ENCODE data around the gene ANO1. TPM values are rescaled to one million over a fixed set of nuclear protein-coding genes. Genes with fewer than 3 reads are reported as not detected.

ANO1 gene
- total RNA-seq, 3 donors from 2014 or later = 3.7 to 95.0 (median 53.7) TPM

DNA sequence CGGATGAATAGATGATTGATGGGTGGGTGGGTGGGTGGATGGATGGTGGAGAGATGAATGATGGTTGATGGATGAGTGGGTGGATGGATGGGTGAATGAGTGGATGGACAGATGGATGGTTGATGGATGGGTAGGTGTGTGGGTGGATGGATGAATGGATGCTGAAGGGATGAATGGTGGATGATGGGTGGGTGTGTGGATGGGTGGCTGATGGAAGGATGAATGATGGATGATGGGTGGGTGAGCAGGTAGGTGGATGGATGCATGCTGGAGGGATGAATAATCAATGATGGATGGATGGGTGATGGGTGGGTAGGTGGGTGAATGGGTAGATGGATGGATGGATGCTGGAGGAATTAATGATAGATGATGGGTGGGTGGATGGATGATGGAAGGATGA lies 40.5 kb downstream of the ANO1 start:
- Histone ChIP-seq H3K9me3 (no peaks in the 10 kb centered on the region), H3K4me3 (no peak overlapping the region), H3K4me1 (peaks cover 0 to 2% of the 10 kb centered on the region in 2 donors), H3K36me3 (no peaks in the 10 kb centered on the region), H3K27ac (peak overlapping the region; percentile 81 to 87), H3K27me3 (no peaks in the 10 kb centered on the region)
- no peak for DNase-seq (ENCODE audit: low spot score in 2 of 2)
- intact Hi-C loops (cut with DNase I; ENCODE audit: low total_unique reads) = no loop called here
- TF ChIP-seq POLR2AphosphoS5 (IDR thresholded peaks at IDR 0.05) = no peak
- TF ChIP-seq, protein P1, sequence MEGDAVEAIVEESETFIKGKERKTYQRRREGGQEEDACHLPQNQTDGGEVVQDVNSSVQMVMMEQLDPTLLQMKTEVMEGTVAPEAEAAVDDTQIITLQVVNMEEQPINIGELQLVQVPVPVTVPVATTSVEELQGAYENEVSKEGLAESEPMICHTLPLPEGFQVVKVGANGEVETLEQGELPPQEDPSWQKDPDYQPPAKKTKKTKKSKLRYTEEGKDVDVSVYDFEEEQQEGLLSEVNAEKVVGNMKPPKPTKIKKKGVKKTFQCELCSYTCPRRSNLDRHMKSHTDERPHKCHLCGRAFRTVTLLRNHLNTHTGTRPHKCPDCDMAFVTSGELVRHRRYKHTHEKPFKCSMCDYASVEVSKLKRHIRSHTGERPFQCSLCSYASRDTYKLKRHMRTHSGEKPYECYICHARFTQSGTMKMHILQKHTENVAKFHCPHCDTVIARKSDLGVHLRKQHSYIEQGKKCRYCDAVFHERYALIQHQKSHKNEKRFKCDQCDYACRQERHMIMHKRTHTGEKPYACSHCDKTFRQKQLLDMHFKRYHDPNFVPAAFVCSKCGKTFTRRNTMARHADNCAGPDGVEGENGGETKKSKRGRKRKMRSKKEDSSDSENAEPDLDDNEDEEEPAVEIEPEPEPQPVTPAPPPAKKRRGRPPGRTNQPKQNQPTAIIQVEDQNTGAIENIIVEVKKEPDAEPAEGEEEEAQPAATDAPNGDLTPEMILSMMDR (IDR thresholded peaks at IDR 0.05) = no peak
- TF ChIP-seq POLR2A (IDR thresholded peaks at IDR 0.05) = no peak

DNA sequence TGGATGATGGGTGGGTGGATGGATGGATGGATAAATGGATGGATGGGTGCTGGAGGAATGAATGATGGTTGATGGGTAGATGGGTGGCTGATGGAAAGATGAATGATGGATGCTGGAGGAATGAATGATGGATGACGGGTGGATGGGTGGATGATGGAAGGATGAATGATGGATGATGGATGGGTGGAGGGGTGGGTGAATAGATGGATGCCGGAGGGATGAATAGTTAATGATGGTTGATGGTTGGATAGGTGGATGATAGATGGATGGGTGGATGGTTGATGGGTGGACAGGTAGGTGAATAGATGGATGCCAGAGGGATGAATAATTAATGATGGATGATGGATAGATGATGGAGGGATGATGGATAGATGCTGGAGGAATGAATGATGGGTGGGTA lies 41.4 kb downstream of the ANO1 start:
- no peaks in the 10 kb centered on the region for H3K36me3 ChIP-seq
- no peak for DNase-seq (ENCODE audit: low spot score in 2 of 2)
- intact Hi-C loops (cut with DNase I; ENCODE audit: low total_unique reads) = no loop called here
- TF ChIP-seq POLR2AphosphoS5 (IDR thresholded peaks at IDR 0.05) = no peak
- TF ChIP-seq POLR2A (IDR thresholded peaks at IDR 0.05) = no peak
- TF ChIP-seq, protein P1 (IDR thresholded peaks at IDR 0.05) = no peak
- H3K9me3 ChIP-seq = no peaks in the 10 kb centered on the region
- peak overlapping the region; percentile 81 to 87 for H3K27ac ChIP-seq
- no peaks in the 10 kb centered on the region for H3K27me3 ChIP-seq
- H3K4me1 ChIP-seq = peaks cover 0 to 2% of the 10 kb centered on the region in 2 donors
- H3K4me3 ChIP-seq = no peak overlapping the region

DNA sequence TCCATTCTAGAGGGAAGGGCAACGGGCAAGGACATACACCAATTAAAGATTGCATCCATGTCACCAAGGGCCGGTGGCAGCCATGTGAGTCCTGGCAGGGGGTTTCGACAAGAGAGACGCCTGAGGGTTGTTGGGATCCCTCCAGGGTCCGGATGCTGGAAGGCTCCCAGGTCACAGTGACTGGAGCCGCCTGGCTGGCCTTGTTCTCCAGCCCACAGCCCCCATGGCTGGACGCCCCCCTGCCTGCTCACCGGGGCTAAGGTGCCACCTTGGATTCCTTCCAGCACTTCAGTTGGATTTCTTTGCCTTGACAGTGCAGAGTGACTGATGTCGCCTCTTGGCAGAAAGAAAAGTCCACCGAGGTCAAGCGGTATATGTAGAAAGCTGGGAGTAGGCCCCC lies 42.6 kb downstream of the ANO1 start:
- intact Hi-C loops (cut with DNase I; ENCODE audit: low total_unique reads) = no loop called here

DNA sequence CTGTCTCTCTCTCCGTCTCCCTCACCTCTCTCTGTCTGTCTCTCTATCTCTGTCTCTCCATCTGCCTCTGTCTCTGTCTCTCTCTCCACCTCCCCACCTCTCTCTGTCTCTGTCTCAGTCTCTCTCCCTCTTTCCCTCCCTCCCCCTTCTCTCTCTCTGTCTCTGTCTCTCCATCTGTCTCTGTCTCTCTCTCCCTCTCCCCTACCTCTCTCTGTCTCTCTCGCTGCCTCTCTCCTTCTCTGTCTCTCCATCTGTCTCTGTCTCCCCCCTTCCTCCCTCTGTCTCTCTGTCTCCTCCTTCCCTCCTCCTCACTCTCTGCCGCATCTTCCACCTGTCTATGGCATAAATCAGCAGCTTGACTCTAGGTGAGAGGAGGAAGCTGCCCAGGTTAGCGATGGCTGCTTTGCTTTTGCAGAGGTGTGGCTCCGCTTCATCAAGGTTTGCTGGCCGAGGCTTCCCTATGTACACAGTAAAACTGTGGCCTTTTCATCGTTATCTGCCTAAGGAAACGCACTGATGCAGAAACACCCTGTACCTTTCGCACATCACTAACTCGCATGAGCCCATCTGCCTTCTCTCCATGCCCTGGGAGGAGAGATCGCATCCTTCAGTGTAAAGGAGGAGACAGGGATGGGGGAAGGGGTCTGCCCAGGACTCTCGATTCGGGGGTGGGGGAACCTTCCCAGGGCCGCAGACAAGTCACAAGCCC lies 44.5 kb downstream of the ANO1 start:
- Histone ChIP-seq H3K9me3 (no peaks in the 10 kb centered on the region), H3K36me3 (no peaks in the 10 kb centered on the region), H3K4me1 (no peaks in the 10 kb centered on the region), H3K4me3 (no peak overlapping the region), H3K27ac (peak overlapping the region; percentile 80 to 84), H3K27me3 (no peaks in the 10 kb centered on the region)
- no peak for DNase-seq (ENCODE audit: low spot score in 2 of 2)
- TF ChIP-seq POLR2A (IDR thresholded peaks at IDR 0.05) = no peak
- TF ChIP-seq, protein P1 (IDR thresholded peaks at IDR 0.05) = no peak
- TF ChIP-seq POLR2AphosphoS5 (IDR thresholded peaks at IDR 0.05) = no peak
- intact Hi-C loops (cut with DNase I; ENCODE audit: low total_unique reads) = no loop called here

More for the DNA sequence above, 42.6 kb downstream of the ANO1 start:
- no peaks in the 10 kb centered on the region for H3K36me3 ChIP-seq
- peak overlapping the region; percentile 81 to 87 for H3K27ac ChIP-seq
- DNase-seq (ENCODE audit: low spot score in 2 of 2) = no peak
- H3K9me3 ChIP-seq = no peaks in the 10 kb centered on the region
- H3K4me1 ChIP-seq = peaks cover 0 to 2% of the 10 kb centered on the region in 2 donors
- no peaks in the 10 kb centered on the region for H3K27me3 ChIP-seq
- TF ChIP-seq POLR2A (IDR thresholded peaks at IDR 0.05) = no peak
- no peak for TF ChIP-seq POLR2AphosphoS5 (IDR thresholded peaks at IDR 0.05)
- TF ChIP-seq, protein P1 (IDR thresholded peaks at IDR 0.05) = no peak
- no peak overlapping the region for H3K4me3 ChIP-seq

DNA sequence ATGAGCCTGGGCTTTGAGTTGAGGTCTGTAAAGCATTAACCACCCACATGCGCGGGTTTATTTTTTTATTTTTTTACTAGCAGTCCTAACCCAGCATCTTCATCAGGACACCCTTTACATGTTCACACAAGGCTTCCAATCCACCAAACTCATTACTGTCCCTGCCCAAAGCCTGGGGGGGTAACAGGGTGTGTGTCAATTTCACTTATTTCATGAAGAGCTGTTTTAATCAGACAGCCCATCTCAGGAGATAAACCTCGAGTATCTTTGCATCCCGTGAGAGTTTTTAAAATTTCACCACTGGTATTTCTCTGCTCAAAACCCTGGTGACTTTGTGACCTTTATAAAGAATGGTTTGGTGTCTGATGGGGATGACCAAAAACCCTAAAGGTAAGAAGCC lies 45.6 kb downstream of the ANO1 start:
- Histone ChIP-seq H3K27ac (peak overlapping the region; percentile 80 to 84), H3K9me3 (no peaks in the 10 kb centered on the region), H3K36me3 (no peaks in the 10 kb centered on the region), H3K4me1 (peaks cover under 1 to 1% of the 10 kb centered on the region in 2 donors), H3K4me3 (no peak overlapping the region), H3K27me3 (no peaks in the 10 kb centered on the region)
- no peak for DNase-seq (ENCODE audit: low spot score in 2 of 2)
- TF ChIP-seq, protein P1 (IDR thresholded peaks at IDR 0.05) = no peak
- TF ChIP-seq POLR2A (IDR thresholded peaks at IDR 0.05) = no peak
- TF ChIP-seq POLR2AphosphoS5 (IDR thresholded peaks at IDR 0.05) = no peak
- intact Hi-C loops (cut with DNase I; ENCODE audit: low total_unique reads) = no loop called here

Data from breast epithelium (tissue), 4 donors.